ENCODE measurements around the gene CNTNAP5. TPM values are rescaled to one million over a fixed set of nuclear protein-coding genes. Genes with fewer than 3 reads are reported as not detected.

Gene CNTNAP5
- total RNA-seq, 1 donor from 2014 or later: not detected

- TF ChIP-seq CTCF (IDR thresholded peaks at IDR 0.05; ENCODE audit: borderline replicate concordance): no peak
- Histone ChIP-seq H3K36me3 (no peaks in the 10 kb centered on the region), H3K27ac (replicated peaks) (no peak overlapping the region), H3K4me3 (no peak overlapping the region), H3K9me3 (replicated peaks) (no peaks in the 10 kb centered on the region), H3K27me3 (ENCODE audit: low read depth) (no peaks in the 10 kb centered on the region), H3K4me1 (peaks cover 23% of the 10 kb centered on the region)
- intact Hi-C loops (cut with micrococcal nuclease): no loop called here
- DNase-seq: no peak
Observed at GRCh38 chr2:124538549-124538948, 513.5 kb downstream of the CNTNAP5 start.

GRCh38 chr2:124540805-124541204, 515.7 kb downstream of the CNTNAP5 start:
- H3K4me1 ChIP-seq: peaks cover 26% of the 10 kb centered on the region
- peak; percentile 27 for DNase-seq
- H3K27me3 ChIP-seq (ENCODE audit: low read depth): no peaks in the 10 kb centered on the region
- TF ChIP-seq CTCF (IDR thresholded peaks at IDR 0.05; ENCODE audit: borderline replicate concordance): no peak
- intact Hi-C loops (cut with micrococcal nuclease): no loop called here
- H3K27ac ChIP-seq (replicated peaks): no peak overlapping the region
- H3K36me3 ChIP-seq: no peaks in the 10 kb centered on the region
- H3K4me3 ChIP-seq: no peak overlapping the region
- H3K9me3 ChIP-seq (replicated peaks): no peaks in the 10 kb centered on the region

GRCh38 chr2:124542932-124543640, 518.0 kb downstream of the CNTNAP5 start:
- Histone ChIP-seq H3K36me3 (no peaks in the 10 kb centered on the region), H3K4me1 (peaks cover 26% of the 10 kb centered on the region), H3K27me3 (ENCODE audit: low read depth) (no peaks in the 10 kb centered on the region), H3K9me3 (replicated peaks) (no peaks in the 10 kb centered on the region), H3K27ac (replicated peaks) (peak overlapping the region; percentile 69), H3K4me3 (peak overlapping the region; percentile 37)
- intact Hi-C loops (cut with micrococcal nuclease): no loop called here
- no peak for TF ChIP-seq CTCF (IDR thresholded peaks at IDR 0.05; ENCODE audit: borderline replicate concordance)
- DNase-seq: peak; percentile 31

GRCh38 chr2:124547700-124548099, 522.6 kb downstream of the CNTNAP5 start:
- no peaks in the 10 kb centered on the region for H3K9me3 ChIP-seq (replicated peaks)
- H3K4me3 ChIP-seq: no peak overlapping the region
- H3K36me3 ChIP-seq: no peaks in the 10 kb centered on the region
- peaks cover 9% of the 10 kb centered on the region for H3K4me1 ChIP-seq
- intact Hi-C loops (cut with micrococcal nuclease): no loop called here
- no peak for DNase-seq
- H3K27me3 ChIP-seq (ENCODE audit: low read depth): no peaks in the 10 kb centered on the region
- TF ChIP-seq CTCF (IDR thresholded peaks at IDR 0.05; ENCODE audit: borderline replicate concordance): no peak
- H3K27ac ChIP-seq (replicated peaks): no peak overlapping the region

- H3K27ac ChIP-seq (replicated peaks): no peak overlapping the region
- no peaks in the 10 kb centered on the region for H3K27me3 ChIP-seq (ENCODE audit: low read depth)
- no peaks in the 10 kb centered on the region for H3K9me3 ChIP-seq (replicated peaks)
- H3K36me3 ChIP-seq: no peaks in the 10 kb centered on the region
- H3K4me1 ChIP-seq: no peaks in the 10 kb centered on the region
- no peak for DNase-seq
- no peak for TF ChIP-seq CTCF (IDR thresholded peaks at IDR 0.05; ENCODE audit: borderline replicate concordance)
- no peak overlapping the region for H3K4me3 ChIP-seq
- intact Hi-C loops (cut with micrococcal nuclease): no loop called here
Observed at GRCh38 chr2:124558277-124558905, 533.3 kb downstream of the CNTNAP5 start.
